ENCODE results near the gene ST3GAL3. TPM values are rescaled to one million over a fixed set of nuclear protein-coding genes. Genes with fewer than 3 reads are reported as not detected.

ST3GAL3 gene
- total and polyA plus RNA-seq, 2 donors (not counting 3 experiments of a cell fraction or from before 2014, with no cell fraction given): 14.3 to 35.8 TPM

DNA sequence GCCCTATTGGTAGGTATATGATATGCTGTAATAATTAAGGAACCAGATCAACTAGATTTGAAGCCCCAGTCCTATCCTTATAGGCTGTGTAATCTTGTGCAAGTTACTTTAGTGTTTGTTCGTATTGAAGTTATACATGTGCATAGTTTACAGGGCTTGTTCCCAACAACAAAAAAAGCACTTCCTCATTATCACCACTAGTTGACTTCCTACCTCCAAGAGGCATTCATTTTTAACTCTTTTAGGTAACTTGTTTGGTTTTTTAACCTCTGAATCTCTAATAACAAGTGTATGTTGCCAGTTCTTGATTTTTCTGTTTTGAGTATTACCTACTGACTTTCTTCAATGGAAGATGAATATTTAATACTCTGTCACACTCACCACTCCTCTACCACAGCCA, 71.9 kb downstream of the ST3GAL3 start:
- Histone ChIP-seq H3K9ac (replicated peaks; ENCODE audit: extremely low read depth, insufficient read depth, low read length) (no peak overlapping the region), H3K27me3 (ENCODE audit: control insufficient read depth in 2 of 2, insufficient read depth in 2 of 2, low read length in 2 of 2) (no peaks in the 10 kb centered on the region), H3K4me2 (ENCODE audit: insufficient read depth, low read length) (no peak overlapping the region), H2AFZ (ENCODE audit: low read depth, low read length) (no peak overlapping the region), H3K9me1 (replicated peaks; ENCODE audit: control insufficient read depth, extremely low read depth, insufficient read depth, low read length) (no peaks in the 10 kb centered on the region), H3K4me1 (ENCODE audit: control insufficient read depth, extremely low read depth, insufficient read depth, low read length) (peaks cover 13% of the 10 kb centered on the region), H3K9me3 (replicated peaks; ENCODE audit: control insufficient read depth, insufficient read depth, low read length) (no peaks in the 10 kb centered on the region), H3K4me3 (replicated peaks in 1 of 3; ENCODE audit: insufficient read depth in 1 of 3, low read depth in 1 of 3, low read length in 3 of 3) (no peak overlapping the region), H3K79me2 (ENCODE audit: control insufficient read depth, insufficient read depth, low read length) (no peaks in the 10 kb centered on the region), H4K20me1 (replicated peaks; ENCODE audit: control insufficient read depth, extremely low read depth, insufficient read depth, low read length) (no peaks in the 10 kb centered on the region), H3K27ac (ENCODE audit: insufficient read depth, low read depth, low read length) (no peak overlapping the region), H3K36me3 (ENCODE audit: control insufficient read depth in 2 of 2, extremely low read depth in 1 of 2, insufficient read depth in 2 of 2, low read length in 2 of 2) (no peaks in the 10 kb centered on the region)
- DNase-seq (ENCODE audit: low read depth, low spot score) (no peak), FAIRE-seq (no peak)
- intact Hi-C loops (cut with micrococcal nuclease): no loop called here
- dilution Hi-C loops (cut with MboI; ENCODE audit: extremely low pct_ligation_motif_present, low sequenced_read_pairs): no loop called here
- CTCF ChIA-PET: interaction anchor here (1.5 to 1.6 kb wide), 2 partner anchors 16 to 41 kb away, joined by 3 read pairs; no protein-coding TSS in a partner anchor
- POLR2A ChIA-PET: no interaction called here
- TF ChIP-seq, protein P1, sequence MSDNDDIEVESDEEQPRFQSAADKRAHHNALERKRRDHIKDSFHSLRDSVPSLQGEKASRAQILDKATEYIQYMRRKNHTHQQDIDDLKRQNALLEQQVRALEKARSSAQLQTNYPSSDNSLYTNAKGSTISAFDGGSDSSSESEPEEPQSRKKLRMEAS (IDR thresholded peaks at IDR 0.05; ENCODE audit: insufficient read depth, insufficient read length): no peak
- TF ChIP-seq EZH2 (IDR thresholded peaks at IDR 0.05; ENCODE audit: borderline replicate concordance, low read depth, low read length, severe bottlenecking) (no peak), POLR2A (IDR thresholded peaks at IDR 0.05; ENCODE audit: low read depth, low read length) (no peak)
- BruUV-seq (replicated peaks): no TSS peak

DNA sequence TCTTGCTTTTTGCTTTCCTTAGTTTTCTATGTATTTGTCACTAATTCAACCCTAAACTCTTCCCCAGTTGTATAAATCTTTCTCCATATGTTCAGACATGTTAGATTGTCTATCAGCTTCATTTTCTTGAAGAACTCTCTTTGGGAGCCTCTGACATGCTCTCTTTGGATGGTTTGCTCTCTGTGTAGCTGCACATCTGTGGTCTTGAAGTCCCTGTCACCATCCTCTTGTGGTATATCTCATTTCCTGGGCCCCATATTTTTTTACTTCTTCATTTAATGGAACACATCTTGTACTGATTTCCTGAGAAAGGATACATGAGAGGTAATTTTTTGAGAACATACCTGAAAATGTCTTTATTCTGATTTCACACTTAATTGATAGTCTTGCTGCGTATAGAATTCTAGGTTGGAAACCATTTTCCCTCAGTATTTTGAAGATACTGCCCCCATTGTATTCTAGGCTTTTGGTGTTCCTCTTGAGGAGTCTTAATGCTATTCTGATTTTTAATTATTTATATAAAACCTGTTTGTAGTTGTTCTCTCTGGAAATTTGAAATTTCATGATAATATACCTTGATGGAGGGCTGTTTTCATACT, 72.6 kb downstream of the ST3GAL3 start:
- Histone ChIP-seq H2AFZ (ENCODE audit: low read depth, low read length) (no peak overlapping the region), H3K36me3 (ENCODE audit: control insufficient read depth in 2 of 2, extremely low read depth in 1 of 2, insufficient read depth in 2 of 2, low read length in 2 of 2) (no peaks in the 10 kb centered on the region), H3K4me1 (ENCODE audit: control insufficient read depth, extremely low read depth, insufficient read depth, low read length) (peaks cover 13% of the 10 kb centered on the region), H3K4me3 (replicated peaks in 1 of 3; ENCODE audit: insufficient read depth in 1 of 3, low read depth in 1 of 3, low read length in 3 of 3) (no peak overlapping the region), H3K9me3 (replicated peaks; ENCODE audit: control insufficient read depth, insufficient read depth, low read length) (no peaks in the 10 kb centered on the region), H3K9me1 (replicated peaks; ENCODE audit: control insufficient read depth, extremely low read depth, insufficient read depth, low read length) (no peaks in the 10 kb centered on the region), H4K20me1 (replicated peaks; ENCODE audit: control insufficient read depth, extremely low read depth, insufficient read depth, low read length) (no peaks in the 10 kb centered on the region), H3K27me3 (ENCODE audit: control insufficient read depth in 2 of 2, insufficient read depth in 2 of 2, low read length in 2 of 2) (no peaks in the 10 kb centered on the region), H3K79me2 (ENCODE audit: control insufficient read depth, insufficient read depth, low read length) (no peaks in the 10 kb centered on the region), H3K27ac (ENCODE audit: insufficient read depth, low read depth, low read length) (no peak overlapping the region), H3K4me2 (ENCODE audit: insufficient read depth, low read length) (no peak overlapping the region), H3K9ac (replicated peaks; ENCODE audit: extremely low read depth, insufficient read depth, low read length) (no peak overlapping the region)
- TF ChIP-seq, protein P1 (IDR thresholded peaks at IDR 0.05; ENCODE audit: insufficient read depth, insufficient read length): no peak
- TF ChIP-seq POLR2A (IDR thresholded peaks at IDR 0.05; ENCODE audit: low read depth, low read length) (no peak), FOS (IDR thresholded peaks at IDR 0.05; ENCODE audit: borderline replicate concordance, insufficient read depth, low read length) (no peak), MYC (IDR thresholded peaks at IDR 0.05; ENCODE audit: low read depth, low read length) (no peak), JUN (IDR thresholded peaks at IDR 0.05; ENCODE audit: borderline replicate concordance, insufficient read depth, insufficient read length, low read depth) (no peak), GATA2 (IDR thresholded peaks at IDR 0.05; ENCODE audit: insufficient read depth, insufficient read length, low read depth, low read length) (no peak), EZH2 (IDR thresholded peaks at IDR 0.05; ENCODE audit: borderline replicate concordance, low read depth, low read length, severe bottlenecking) (no peak), POLR2AphosphoS5 (IDR thresholded peaks at IDR 0.05; ENCODE audit: insufficient read depth, low read depth, low read length) (no peak)
- TF ChIP-seq, protein P2, sequence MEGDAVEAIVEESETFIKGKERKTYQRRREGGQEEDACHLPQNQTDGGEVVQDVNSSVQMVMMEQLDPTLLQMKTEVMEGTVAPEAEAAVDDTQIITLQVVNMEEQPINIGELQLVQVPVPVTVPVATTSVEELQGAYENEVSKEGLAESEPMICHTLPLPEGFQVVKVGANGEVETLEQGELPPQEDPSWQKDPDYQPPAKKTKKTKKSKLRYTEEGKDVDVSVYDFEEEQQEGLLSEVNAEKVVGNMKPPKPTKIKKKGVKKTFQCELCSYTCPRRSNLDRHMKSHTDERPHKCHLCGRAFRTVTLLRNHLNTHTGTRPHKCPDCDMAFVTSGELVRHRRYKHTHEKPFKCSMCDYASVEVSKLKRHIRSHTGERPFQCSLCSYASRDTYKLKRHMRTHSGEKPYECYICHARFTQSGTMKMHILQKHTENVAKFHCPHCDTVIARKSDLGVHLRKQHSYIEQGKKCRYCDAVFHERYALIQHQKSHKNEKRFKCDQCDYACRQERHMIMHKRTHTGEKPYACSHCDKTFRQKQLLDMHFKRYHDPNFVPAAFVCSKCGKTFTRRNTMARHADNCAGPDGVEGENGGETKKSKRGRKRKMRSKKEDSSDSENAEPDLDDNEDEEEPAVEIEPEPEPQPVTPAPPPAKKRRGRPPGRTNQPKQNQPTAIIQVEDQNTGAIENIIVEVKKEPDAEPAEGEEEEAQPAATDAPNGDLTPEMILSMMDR (IDR thresholded peaks at IDR 0.05; ENCODE audit: extremely low read depth in 1 of 2, insufficient read depth in 1 of 2, low read depth in 1 of 2, low read length in 2 of 2): no peak
- POLR2A ChIA-PET: no interaction called here
- FAIRE-seq (no peak), DNase-seq (ENCODE audit: low read depth, low spot score) (no peak)
- CTCF ChIA-PET: interaction anchor here (1.5 to 1.6 kb wide), 2 partner anchors 17 to 41 kb away, joined by 3 read pairs; no protein-coding TSS in a partner anchor
- intact Hi-C loops (cut with micrococcal nuclease) (no loop called here), dilution Hi-C loops (cut with MboI; ENCODE audit: extremely low pct_ligation_motif_present, low sequenced_read_pairs) (no loop called here)
- no TSS peak for BruUV-seq (replicated peaks)
